Measurements from ENCODE around the gene CDH5.

GRCh38 chr16:66355526-66355925 lies 11.0 kb upstream of the CDH5 start:
- no peak for TF ChIP-seq CTCF (IDR thresholded peaks at IDR 0.05)
- no peak for TF ChIP-seq EP300 (IDR thresholded peaks at IDR 0.05)
- TF ChIP-seq POLR2A (IDR thresholded peaks at IDR 0.05), result no peak
